K562 (cell line): Measurements from ENCODE around the gene PFKFB2. TPM values are rescaled to one million over a fixed set of nuclear protein-coding genes. Genes with fewer than 3 reads are reported as not detected.
A peak's percentile ranks its signal among the peaks of the same experiment; 100 is the strongest.

Experiments
- ARHGAP35 ChIP-seq: fragments of 450-650 bp; IDR thresholded peaks from 2 replicates; pipeline ENCODE4 v1.6.1; 2018; ENCODE audit not compliant: partially characterized antibody
- ARID1B ChIP-seq: fragments of 450-650 bp; IDR thresholded peaks from 2 replicates; pipeline ENCODE4 v1.6.1; 2016; ENCODE audit warnings: antibody characterized with exemption, mild to moderate bottlenecking, inconsistent platforms
- ATF7 ChIP-seq: fragments of 450-650 bp; IDR thresholded peaks from 2 replicates; pipeline ENCODE4 v1.7.1; 2014; ENCODE audit warnings: mild to moderate bottlenecking, moderate library complexity
- BRD9 ChIP-seq: fragments of 450-650 bp; IDR thresholded peaks from 2 replicates; pipeline ENCODE4 v1.6.1; 2018; ENCODE audit warnings: low read depth; ENCODE audit not compliant: partially characterized antibody
- BRF1 ChIP-seq: IDR thresholded peaks from 3 replicates; pipeline ENCODE4 v1.6.1; 2011; ENCODE audit warnings: borderline replicate concordance, mild to moderate bottlenecking; ENCODE audit not compliant: insufficient read length; ENCODE audit errors: extremely low read depth
- CCNT2 ChIP-seq: IDR thresholded peaks from 2 replicates; pipeline ENCODE4 v1.6.1; 2011; ENCODE audit warnings: borderline replicate concordance, low read depth, mild to moderate bottlenecking, moderate library complexity, mixed read lengths, low read length; ENCODE audit not compliant: insufficient read length; ENCODE audit errors: extremely low read depth
- CHD4 ChIP-seq: fragments of 200-600 bp; sonication (generic); IDR thresholded peaks from 3 replicates; pipeline ENCODE4 v1.6.1; 2012; ENCODE audit warnings: low read depth, mild to moderate bottlenecking, mixed read lengths, low read length, inconsistent platforms; ENCODE audit not compliant: insufficient read depth, insufficient replicate concordance, poor library complexity, severe bottlenecking
- CREB3 ChIP-seq: fragments of 450-650 bp; conservative IDR thresholded peaks from 2 replicates; pipeline ENCODE4 v1.6.1; 2016; ENCODE audit warnings: missing genetic modification characterization, low read depth, mild to moderate bottlenecking, missing compliant biosample characterization, moderate library complexity
- DDX20 ChIP-seq: fragments of 450-650 bp; IDR thresholded peaks from 2 replicates; pipeline ENCODE4 v1.6.1; 2016; ENCODE audit warnings: missing genetic modification characterization, low read depth, mild to moderate bottlenecking, missing compliant biosample characterization, moderate library complexity
- ELK3 ChIP-seq: fragments of 450-650 bp; formaldehyde crosslinking; IDR thresholded peaks from 2 replicates; pipeline ENCODE4 v1.4.0; 2020; ENCODE audit warnings: mild to moderate bottlenecking
- FOXK1 ChIP-seq: sonication (generic); formaldehyde crosslinking; IDR thresholded peaks from 2 replicates; pipeline ENCODE4 v1.8.0; 2022; ENCODE audit warnings: missing genetic modification reagents, mild to moderate bottlenecking, borderline replicate concordance
- HNRNPLL ChIP-seq: fragments of 200-400 bp; formaldehyde crosslinking; IDR thresholded peaks from 2 replicates; pipeline ENCODE4 v1.6.1; 2017; ENCODE audit warnings: low read length, low read depth, mild to moderate bottlenecking; ENCODE audit not compliant: poor library complexity, severe bottlenecking
- L3MBTL2 ChIP-seq: fragments of 450-650 bp; IDR thresholded peaks from 2 replicates; pipeline ENCODE4 v1.6.1; 2016; ENCODE audit warnings: mild to moderate bottlenecking, moderate library complexity
- MTA3 ChIP-seq: fragments of 450-650 bp; formaldehyde crosslinking; IDR thresholded peaks from 2 replicates; pipeline ENCODE4 v1.6.1; 2017; ENCODE audit warnings: mild to moderate bottlenecking, borderline replicate concordance
- SNIP1 ChIP-seq: fragments of 450-650 bp; IDR thresholded peaks from 2 replicates; pipeline ENCODE4 v1.7.1; 2017; ENCODE audit warnings: low read depth, mild to moderate bottlenecking
- TAF7 ChIP-seq: fragments of 450-650 bp; IDR thresholded peaks from 2 replicates; pipeline ENCODE4 v1.6.1; 2016; ENCODE audit warnings: missing genetic modification characterization, missing compliant biosample characterization
- ZKSCAN1 ChIP-seq: fragments of 150-350 bp; IDR thresholded peaks from 2 replicates; pipeline ENCODE4 v1.6.1; 2016; ENCODE audit warnings: low read depth, low read length
- ZNF184 ChIP-seq: sonication (generic); formaldehyde crosslinking; IDR thresholded peaks from 2 replicates; pipeline ENCODE4 v1.5.0; 2020; ENCODE audit warnings: missing genetic modification reagents
- ZNF764 ChIP-seq: fragments of 250-450 bp; sonication (Bioruptor Pico); IDR thresholded peaks from 2 replicates; pipeline ENCODE4 v1.4.0; 2020; ENCODE audit warnings: low read depth, mild to moderate bottlenecking, moderate library complexity
- polyA plus RNA-seq, 8 experiments: library from polyadenylated mRNA; depleted of rRNA in 4 of 8; stranded (reverse) in 5 of 8; unstranded in 3 of 8; fragments of >200 nt; fragmentation: Nextera tagmentation in 2 of 8; fragmentation: Illumina TruSeq in 1 of 8; extraction: Ambion mirVana in 2 of 8; extraction: Trizol in 1 of 8; gene quantifications; 2 replicates each; pipeline versions ENCODE4 v1.2.1 to v1.2.3, GENCODE V29; 2011 to 2014; ENCODE audit warnings: inconsistent platforms in 1 of 8, missing spikeins in 1 of 8
- total RNA-seq, 7 experiments: library from RNA; depleted of rRNA in 6 of 7; stranded (reverse); fragments of >200 nt in 6 of 7; fragmentation: Illumina TruSeq in 2 of 7; extraction: Trizol in 2 of 7; gene quantifications; 2 replicates each; pipeline versions ENCODE4 v1.2.1 to v1.2.3, GENCODE V29; 2011 to 2021; ENCODE audit warnings: low replicate concordance in 1 of 7
- TF ChIP-seq, protein P1 (sequence below): fragments of 450-650 bp; IDR thresholded peaks from 2 replicates; pipeline ENCODE4 v1.7.1; 2018; ENCODE audit warnings: mild to moderate bottlenecking, low read depth; ENCODE audit not compliant: partially characterized antibody
- TF ChIP-seq, protein P2 (sequence below): fragments of 450-650 bp; IDR thresholded peaks from 2 replicates; pipeline ENCODE4 v1.6.1; 2018; ENCODE audit warnings: mild to moderate bottlenecking, low read depth; ENCODE audit not compliant: partially characterized antibody

The PFKFB2 gene
- total and polyA plus RNA-seq, 9 of the 15 experiments (the other 6 are each of a cell fraction or from before 2014, with no cell fraction given) = 6.9 to 26.0 (median 16.4) TPM

DNA sequence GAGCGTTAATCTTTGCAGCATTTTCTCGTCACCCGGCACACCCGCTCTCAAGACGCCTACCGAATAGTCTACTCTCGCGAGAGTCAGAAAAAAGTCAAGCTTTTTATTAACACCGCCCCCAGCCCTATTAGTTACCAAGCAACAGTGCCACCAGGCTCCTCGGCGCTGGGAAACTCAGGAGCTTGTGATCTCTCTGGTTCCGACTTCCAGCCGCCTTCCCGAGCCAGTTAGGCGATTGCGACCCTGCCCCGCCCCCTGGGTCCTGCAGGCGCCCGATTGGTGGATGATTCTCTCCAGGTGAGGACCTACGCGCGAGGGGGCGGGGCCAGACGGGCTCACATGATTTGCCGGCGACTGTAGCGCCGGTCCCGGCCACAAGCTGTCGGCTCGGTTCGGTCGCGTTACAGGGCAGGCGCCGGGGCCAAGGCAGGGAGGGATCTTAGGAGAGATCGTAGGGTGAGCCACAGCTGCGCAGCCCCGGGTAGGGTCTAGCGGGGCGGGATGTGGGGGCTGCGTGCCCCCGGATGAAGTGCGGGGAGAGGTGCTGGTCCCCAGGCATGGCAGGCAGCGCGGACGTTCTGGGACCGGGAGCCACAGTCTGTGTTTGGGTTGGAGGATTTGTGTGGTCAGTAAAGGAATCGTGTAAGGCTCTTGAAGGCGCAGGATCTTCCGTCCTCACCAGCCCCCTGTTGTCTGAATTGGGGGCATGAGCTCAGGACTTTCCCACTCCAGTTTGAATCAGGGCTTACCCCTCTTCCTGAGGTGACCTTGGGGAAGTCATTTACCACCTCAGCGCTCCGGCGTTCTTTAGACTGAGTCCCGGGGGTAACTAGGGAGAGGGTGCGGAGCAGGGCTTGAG is at the start of gene PFKFB2 (continued):
- TF ChIP-seq, protein P1, sequence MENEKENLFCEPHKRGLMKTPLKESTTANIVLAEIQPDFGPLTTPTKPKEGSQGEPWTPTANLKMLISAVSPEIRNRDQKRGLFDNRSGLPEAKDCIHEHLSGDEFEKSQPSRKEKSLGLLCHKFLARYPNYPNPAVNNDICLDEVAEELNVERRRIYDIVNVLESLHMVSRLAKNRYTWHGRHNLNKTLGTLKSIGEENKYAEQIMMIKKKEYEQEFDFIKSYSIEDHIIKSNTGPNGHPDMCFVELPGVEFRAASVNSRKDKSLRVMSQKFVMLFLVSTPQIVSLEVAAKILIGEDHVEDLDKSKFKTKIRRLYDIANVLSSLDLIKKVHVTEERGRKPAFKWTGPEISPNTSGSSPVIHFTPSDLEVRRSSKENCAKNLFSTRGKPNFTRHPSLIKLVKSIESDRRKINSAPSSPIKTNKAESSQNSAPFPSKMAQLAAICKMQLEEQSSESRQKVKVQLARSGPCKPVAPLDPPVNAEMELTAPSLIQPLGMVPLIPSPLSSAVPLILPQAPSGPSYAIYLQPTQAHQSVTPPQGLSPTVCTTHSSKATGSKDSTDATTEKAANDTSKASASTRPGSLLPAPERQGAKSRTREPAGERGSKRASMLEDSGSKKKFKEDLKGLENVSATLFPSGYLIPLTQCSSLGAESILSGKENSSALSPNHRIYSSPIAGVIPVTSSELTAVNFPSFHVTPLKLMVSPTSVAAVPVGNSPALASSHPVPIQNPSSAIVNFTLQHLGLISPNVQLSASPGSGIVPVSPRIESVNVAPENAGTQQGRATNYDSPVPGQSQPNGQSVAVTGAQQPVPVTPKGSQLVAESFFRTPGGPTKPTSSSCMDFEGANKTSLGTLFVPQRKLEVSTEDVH = no peak
- TF ChIP-seq, protein P2, sequence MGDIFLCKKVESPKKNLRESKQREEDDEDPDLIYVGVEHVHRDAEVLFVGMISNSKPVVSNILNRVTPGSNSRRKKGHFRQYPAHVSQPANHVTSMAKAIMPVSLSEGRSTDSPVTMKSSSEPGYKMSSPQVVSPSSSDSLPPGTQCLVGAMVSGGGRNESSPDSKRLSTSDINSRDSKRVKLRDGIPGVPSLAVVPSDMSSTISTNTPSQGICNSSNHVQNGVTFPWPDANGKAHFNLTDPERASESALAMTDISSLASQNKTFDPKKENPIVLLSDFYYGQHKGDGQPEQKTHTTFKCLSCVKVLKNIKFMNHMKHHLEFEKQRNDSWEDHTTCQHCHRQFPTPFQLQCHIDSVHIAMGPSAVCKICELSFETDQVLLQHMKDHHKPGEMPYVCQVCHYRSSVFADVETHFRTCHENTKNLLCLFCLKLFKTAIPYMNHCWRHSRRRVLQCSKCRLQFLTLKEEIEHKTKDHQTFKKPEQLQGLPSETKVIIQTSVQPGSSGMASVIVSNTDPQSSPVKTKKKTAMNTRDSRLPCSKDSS = no peak
- no peak for TF ChIP-seq ZNF764 (CRISPR knock-in tag)
- TF ChIP-seq CREB3 = 0 out of 2 replicates have a peak, but pooled peaks have one; percentile 49
- TF ChIP-seq MTA3 = peak; percentile 93
- TF ChIP-seq BRF1 = no peak
- TF ChIP-seq BRD9 = peak; percentile 45
- TF ChIP-seq ZKSCAN1 = peak; percentile 74
- no peak for TF ChIP-seq DDX20 (tag)
- peak; percentile 87 for TF ChIP-seq CCNT2
- no peak for TF ChIP-seq HNRNPLL
- TF ChIP-seq CHD4 = no peak
- peak; percentile 90 for TF ChIP-seq L3MBTL2
- no peak for TF ChIP-seq SNIP1
- TF ChIP-seq ARID1B = no peak; the same call in 1 of the 2 replicates
- no peak for TF ChIP-seq ZNF184 (CRISPR knock-in tag)
- no peak for TF ChIP-seq ELK3 (CRISPR knock-in tag)
- peak; percentile 84 for TF ChIP-seq ATF7
- peak; percentile 93 for TF ChIP-seq ARHGAP35
- TF ChIP-seq FOXK1 (CRISPR knock-in tag) = peak; percentile 53; the same call in 1 of the 2 replicates
- TF ChIP-seq TAF7 (tag) = no peak; the same call in 1 of the 2 replicates
